GM21786 (cell line): ENCODE measurements around the gene MRTFA.
"Not testable (repeated sequence)": the region's sequence is repeated elsewhere in the genome, so short reads cannot be mapped to it uniquely, and the experiment has no call there.

Experiments
- ATAC-seq: cut with Tn5 transposase; IDR thresholded peaks from one replicate; pipeline ENCODE4 v1.9.1; 2021; ENCODE audit not compliant: unreplicated experiment

MRTFA gene

GRCh38 chr22:40597526-40598430 is 38.7 kb downstream of the MRTFA start:
- no peak for ATAC-seq

- ATAC-seq: no peak
Measured at GRCh38 chr22:40595497-40596234, 40.9 kb downstream of the MRTFA start.

GRCh38 chr22:40594924-40595323 is 41.6 kb downstream of the MRTFA start:
- no peak for ATAC-seq

- no peak for ATAC-seq
Measured at GRCh38 chr22:40594346-40594745, 42.2 kb downstream of the MRTFA start.

GRCh38 chr22:40593460-40594273 is 42.9 kb downstream of the MRTFA start:
- no peak for ATAC-seq

- ATAC-seq: no peak
Measured at GRCh38 chr22:40592352-40593113, 44.0 kb downstream of the MRTFA start.

- ATAC-seq: no peak
Measured at GRCh38 chr22:40588726-40589125, 47.8 kb downstream of the MRTFA start.

- ATAC-seq: no peak
Measured at GRCh38 chr22:40586781-40587180, 49.7 kb downstream of the MRTFA start.

GRCh38 chr22:40585310-40585751 is 51.2 kb downstream of the MRTFA start:
- ATAC-seq: no peak

- not testable (repeated sequence) for ATAC-seq
Measured at GRCh38 chr22:40584766-40585165, 51.8 kb downstream of the MRTFA start.

- no peak for ATAC-seq
Measured at GRCh38 chr22:40583053-40583741, 53.3 kb downstream of the MRTFA start.

GRCh38 chr22:40582063-40582462 is 54.5 kb downstream of the MRTFA start:
- no peak for ATAC-seq

GRCh38 chr22:40580631-40581030 is 55.9 kb downstream of the MRTFA start:
- ATAC-seq: no peak

- ATAC-seq: no peak
Measured at GRCh38 chr22:40578171-40578570, 58.3 kb downstream of the MRTFA start.

GRCh38 chr22:40572976-40573375 is 63.5 kb downstream of the MRTFA start:
- no peak for ATAC-seq

GRCh38 chr22:40571887-40572286 is 64.6 kb downstream of the MRTFA start:
- no peak for ATAC-seq

GRCh38 chr22:40567626-40568328 is 68.7 kb downstream of the MRTFA start:
- no peak for ATAC-seq

GRCh38 chr22:40567106-40567505 is 69.4 kb downstream of the MRTFA start:
- no peak for ATAC-seq

GRCh38 chr22:40560994-40561515 is 75.5 kb downstream of the MRTFA start:
- no peak for ATAC-seq
